Mesendoderm (in vitro differentiated cells): ENCODE data around the gene DNAI4.

Experiments
- DNase-seq: peaks from one replicate; pipeline ENCODE4 v3.0.0; 2013
- H2AK5ac ChIP-seq: 2 replicates; pipeline ENCODE4 v1.6.1; 2013; ENCODE audit warnings: low read length, inconsistent platforms
- H2BK120ac ChIP-seq: 2 replicates; pipeline ENCODE4 v1.6.1; 2013; ENCODE audit warnings: low read depth, mild to moderate bottlenecking, low read length, moderate library complexity, mixed read lengths
- H2BK15ac ChIP-seq: replicated peaks from 2 replicates; pipeline ENCODE4 v1.6.1; 2013; ENCODE audit warnings: low read depth, mild to moderate bottlenecking, moderate library complexity
- H2BK5ac ChIP-seq: 2 replicates; pipeline ENCODE4 v1.6.1; 2013; ENCODE audit warnings: low read length, inconsistent platforms
- H3K18ac ChIP-seq: 2 replicates; pipeline ENCODE4 v1.6.1; 2013; ENCODE audit warnings: mild to moderate bottlenecking, low read length, mixed read lengths
- H3K23ac ChIP-seq: one replicate; pipeline ENCODE4 v1.6.1; 2013; ENCODE audit warnings: low read length
- H3K27ac ChIP-seq: 2 replicates; pipeline ENCODE4 v1.5.1; 2013; ENCODE audit warnings: low read depth, mild to moderate bottlenecking, inconsistent platforms, low read length, moderate library complexity
- H3K27me3 ChIP-seq: 2 replicates; pipeline ENCODE4 v1.6.1; 2013; ENCODE audit warnings: low read length, control low read depth, mild to moderate bottlenecking, inconsistent platforms; ENCODE audit not compliant: insufficient read depth, poor library complexity
- H3K36me3 ChIP-seq: 2 replicates; pipeline ENCODE4 v1.6.1; 2013; ENCODE audit warnings: low read length, inconsistent platforms; ENCODE audit not compliant: control insufficient read depth, insufficient read depth
- H3K4ac ChIP-seq: one replicate; pipeline ENCODE4 v1.6.1; 2013; ENCODE audit warnings: low read depth, mild to moderate bottlenecking, low read length, moderate library complexity
- H3K4me1 ChIP-seq: 2 replicates; pipeline ENCODE4 v1.6.1; 2013; ENCODE audit warnings: low read depth, low read length, inconsistent platforms; ENCODE audit not compliant: control insufficient read depth
- H3K4me2 ChIP-seq: 2 replicates; pipeline ENCODE4 v1.6.1; 2013; ENCODE audit warnings: low read length
- H3K4me3 ChIP-seq: 2 replicates; pipeline ENCODE4 v1.5.1; 2013; ENCODE audit warnings: mild to moderate bottlenecking, low read length
- H3K56ac ChIP-seq: one replicate; pipeline ENCODE4 v1.6.1; 2013; ENCODE audit warnings: low read length
- H3K79me1 ChIP-seq: 2 replicates; pipeline ENCODE4 v1.6.1; 2013; ENCODE audit warnings: low read length, inconsistent platforms
- H3K79me2 ChIP-seq: 2 replicates; pipeline ENCODE4 v1.6.1; 2013; ENCODE audit warnings: mild to moderate bottlenecking, low read length; ENCODE audit not compliant: control insufficient read depth, insufficient read depth
- H3K9ac ChIP-seq: 2 replicates; pipeline ENCODE4 v1.6.1; 2013; ENCODE audit warnings: low read length, inconsistent platforms
- H4K5ac ChIP-seq: one replicate; pipeline ENCODE4 v1.6.1; 2013; ENCODE audit warnings: low read length
- H4K8ac ChIP-seq: one replicate; pipeline ENCODE4 v1.6.1; 2013; ENCODE audit warnings: low read depth, mild to moderate bottlenecking, control low read depth, low read length, moderate library complexity
- WGBS: extraction: QIAGEN DNeasy Blood & Tissue Kit; methylation state at CpG from one replicate; pipeline ENCODE4 v1.1.7; 2013; ENCODE audit warnings: low lambda C conversion rate, missing lambda C conversion rate; ENCODE audit not compliant: insufficient coverage; ENCODE audit errors: extremely low coverage; 5-methylcytosine and 5-hydroxymethylcytosine counted together

The DNAI4 gene

GRCh38 chr1:66778969-66779368 is 145.7 kb downstream of the DNAI4 start:
- Histone ChIP-seq H3K23ac (no peak overlapping the region), H4K5ac (no peak overlapping the region), H2BK120ac (no peak overlapping the region), H3K36me3 (no peaks in the 10 kb centered on the region), H3K4me2 (no peak overlapping the region), H3K9ac (no peak overlapping the region), H3K4me3 (no peak overlapping the region), H2AK5ac (no peak overlapping the region), H3K4ac (no peak overlapping the region), H3K56ac (no peak overlapping the region), H3K4me1 (no peaks in the 10 kb centered on the region), H3K18ac (no peak overlapping the region), H2BK5ac (no peak overlapping the region), H3K27ac (no peak overlapping the region), H3K27me3 (no peaks in the 10 kb centered on the region), H3K79me2 (no peaks in the 10 kb centered on the region), H4K8ac (no peak overlapping the region), H3K79me1 (no peaks in the 10 kb centered on the region), H2BK15ac (no peak overlapping the region)
- DNase-seq, result no peak
- WGBS, result no CpG with 5 or more reads among the region's 4 CpGs

GRCh38 chr1:66778266-66778665 is 146.4 kb downstream of the DNAI4 start:
- Histone ChIP-seq H4K8ac (no peak overlapping the region), H3K4me3 (no peak overlapping the region), H3K56ac (no peak overlapping the region), H2BK15ac (no peak overlapping the region), H2BK120ac (no peak overlapping the region), H4K5ac (no peak overlapping the region), H2AK5ac (no peak overlapping the region), H3K18ac (no peak overlapping the region), H2BK5ac (no peak overlapping the region), H3K9ac (no peak overlapping the region), H3K79me2 (no peaks in the 10 kb centered on the region), H3K36me3 (no peaks in the 10 kb centered on the region), H3K79me1 (no peaks in the 10 kb centered on the region), H3K4me2 (no peak overlapping the region), H3K27ac (no peak overlapping the region), H3K23ac (no peak overlapping the region), H3K4ac (no peak overlapping the region), H3K27me3 (no peaks in the 10 kb centered on the region), H3K4me1 (no peaks in the 10 kb centered on the region)
- no CpG with 5 or more reads among the region's 4 CpGs for WGBS
- DNase-seq, result no peak

- no peak overlapping the region for H3K4me3 ChIP-seq
- no peak overlapping the region for H4K5ac ChIP-seq
- WGBS, result no CpG with 5 or more reads among the region's 3 CpGs
- no peak overlapping the region for H2BK15ac ChIP-seq
- H3K79me2 ChIP-seq, result no peaks in the 10 kb centered on the region
- no peak overlapping the region for H2AK5ac ChIP-seq
- no peak overlapping the region for H2BK5ac ChIP-seq
- H3K4me1 ChIP-seq, result no peaks in the 10 kb centered on the region
- no peak overlapping the region for H3K18ac ChIP-seq
- no peak overlapping the region for H4K8ac ChIP-seq
- no peaks in the 10 kb centered on the region for H3K79me1 ChIP-seq
- no peak overlapping the region for H3K4me2 ChIP-seq
- DNase-seq, result no peak
- no peaks in the 10 kb centered on the region for H3K27me3 ChIP-seq
- H3K23ac ChIP-seq, result no peak overlapping the region
- no peak overlapping the region for H3K4ac ChIP-seq
- no peak overlapping the region for H3K27ac ChIP-seq
- no peak overlapping the region for H3K9ac ChIP-seq
- H3K36me3 ChIP-seq, result no peaks in the 10 kb centered on the region
- no peak overlapping the region for H2BK120ac ChIP-seq
- H3K56ac ChIP-seq, result no peak overlapping the region
Observed at GRCh38 chr1:66777831-66778230, 146.8 kb downstream of the DNAI4 start.

- no peaks in the 10 kb centered on the region for H3K36me3 ChIP-seq
- H3K4ac ChIP-seq, result no peak overlapping the region
- H3K79me2 ChIP-seq, result no peaks in the 10 kb centered on the region
- no peak overlapping the region for H4K8ac ChIP-seq
- WGBS, result no CpG with 5 or more reads among the region's 3 CpGs
- H3K79me1 ChIP-seq, result no peaks in the 10 kb centered on the region
- no peak overlapping the region for H3K56ac ChIP-seq
- H3K4me3 ChIP-seq, result no peak overlapping the region
- H3K4me1 ChIP-seq, result no peaks in the 10 kb centered on the region
- H3K9ac ChIP-seq, result no peak overlapping the region
- H2BK5ac ChIP-seq, result no peak overlapping the region
- H2BK120ac ChIP-seq, result no peak overlapping the region
- no peak overlapping the region for H2AK5ac ChIP-seq
- no peak overlapping the region for H3K23ac ChIP-seq
- H3K18ac ChIP-seq, result no peak overlapping the region
- no peak overlapping the region for H3K4me2 ChIP-seq
- no peaks in the 10 kb centered on the region for H3K27me3 ChIP-seq
- H2BK15ac ChIP-seq, result no peak overlapping the region
- peak; percentile 9 for DNase-seq
- no peak overlapping the region for H3K27ac ChIP-seq
- no peak overlapping the region for H4K5ac ChIP-seq
Observed at GRCh38 chr1:66775646-66776045, 149.0 kb downstream of the DNAI4 start.

- no peak overlapping the region for H3K23ac ChIP-seq
- H3K27ac ChIP-seq, result no peak overlapping the region
- no peak overlapping the region for H3K4me2 ChIP-seq
- no peak overlapping the region for H2AK5ac ChIP-seq
- H3K36me3 ChIP-seq, result no peaks in the 10 kb centered on the region
- no peak overlapping the region for H3K4ac ChIP-seq
- no peak for DNase-seq
- no peak overlapping the region for H2BK15ac ChIP-seq
- H3K79me2 ChIP-seq, result no peaks in the 10 kb centered on the region
- H3K27me3 ChIP-seq, result no peaks in the 10 kb centered on the region
- H3K79me1 ChIP-seq, result no peaks in the 10 kb centered on the region
- H4K5ac ChIP-seq, result no peak overlapping the region
- H3K9ac ChIP-seq, result no peak overlapping the region
- WGBS, result 100% methylated on average over 1 of the region's 2 CpGs
- H4K8ac ChIP-seq, result no peak overlapping the region
- no peak overlapping the region for H3K56ac ChIP-seq
- H3K18ac ChIP-seq, result no peak overlapping the region
- no peak overlapping the region for H2BK120ac ChIP-seq
- no peak overlapping the region for H2BK5ac ChIP-seq
- H3K4me1 ChIP-seq, result no peaks in the 10 kb centered on the region
- no peak overlapping the region for H3K4me3 ChIP-seq
Observed at GRCh38 chr1:66774438-66774837, 150.2 kb downstream of the DNAI4 start.

GRCh38 chr1:66773227-66773626 is 151.4 kb downstream of the DNAI4 start:
- no peak overlapping the region for H2BK5ac ChIP-seq
- no peak overlapping the region for H4K5ac ChIP-seq
- H4K8ac ChIP-seq, result no peak overlapping the region
- WGBS, result no CpG with 5 or more reads among the region's 2 CpGs
- no peaks in the 10 kb centered on the region for H3K79me2 ChIP-seq
- H2AK5ac ChIP-seq, result no peak overlapping the region
- no peak overlapping the region for H3K4me3 ChIP-seq
- H3K27me3 ChIP-seq, result no peaks in the 10 kb centered on the region
- H2BK120ac ChIP-seq, result no peak overlapping the region
- no peak overlapping the region for H3K4ac ChIP-seq
- no peaks in the 10 kb centered on the region for H3K36me3 ChIP-seq
- no peaks in the 10 kb centered on the region for H3K79me1 ChIP-seq
- H3K4me1 ChIP-seq, result no peaks in the 10 kb centered on the region
- peak; percentile 41 for DNase-seq
- H3K23ac ChIP-seq, result no peak overlapping the region
- no peak overlapping the region for H2BK15ac ChIP-seq
- no peak overlapping the region for H3K4me2 ChIP-seq
- H3K27ac ChIP-seq, result no peak overlapping the region
- H3K56ac ChIP-seq, result no peak overlapping the region
- H3K9ac ChIP-seq, result no peak overlapping the region
- no peak overlapping the region for H3K18ac ChIP-seq
